Endometrial microvascular endothelial cells (primary cell): ENCODE results near the gene C16orf92. TPM values are rescaled to one million over a fixed set of nuclear protein-coding genes. Genes with fewer than 3 reads are reported as not detected.
"Not testable (repeated sequence)": the region's sequence is repeated elsewhere in the genome, so short reads cannot be mapped to it uniquely, and the experiment has no call there.

Source experiments
- in situ Hi-C: cut with HindIII; loops from 2 replicates; pipeline ENCODE4 v1.10.0; 2017; ENCODE audit warnings: low sequenced_read_pairs, low pct_unique_long_range_greater_than_20kb; ENCODE audit errors: inconsistent ontology term
- total RNA-seq: library from RNA; depleted of rRNA; stranded (reverse); fragments of >200 nt; gene quantifications from one replicate; pipeline ENCODE4 v1.2.3, GENCODE V29; 2015; ENCODE audit errors: inconsistent ontology term

The C16orf92 gene
- total RNA-seq, 1 donor from 2014 or later: not detected

GRCh38 chr16:30002614-30003346, 20.2 kb upstream of the C16orf92 start:
- in situ Hi-C loops: no loop called here

- in situ Hi-C loops: no loop called here
Observed at GRCh38 chr16:30003670-30004423, 19.2 kb upstream of the C16orf92 start.

GRCh38 chr16:30004424-30004776, 18.6 kb upstream of the C16orf92 start:
- in situ Hi-C loops: no loop called here

GRCh38 chr16:30004811-30005242, 18.2 kb upstream of the C16orf92 start:
- in situ Hi-C loops: no loop called here

GRCh38 chr16:30005341-30006094, 17.5 kb upstream of the C16orf92 start:
- in situ Hi-C loops: no loop called here

- in situ Hi-C loops: no loop called here
Observed at GRCh38 chr16:30006095-30006473, 16.9 kb upstream of the C16orf92 start.

GRCh38 chr16:30006659-30007377, 16.2 kb upstream of the C16orf92 start:
- in situ Hi-C loops: no loop called here

- in situ Hi-C loops: no loop called here
Observed at GRCh38 chr16:30007378-30007895, 15.6 kb upstream of the C16orf92 start.

- in situ Hi-C loops: no loop called here
Observed at GRCh38 chr16:30009085-30009862, 13.7 kb upstream of the C16orf92 start.

GRCh38 chr16:30009990-30010843, 12.8 kb upstream of the C16orf92 start:
- in situ Hi-C loops: no loop called here

GRCh38 chr16:30010844-30011713, 11.9 kb upstream of the C16orf92 start, which contains the start of gene DOC2A:
Gene DOC2A, minus strand, starts transcription at chr16:30011027. Its CDS starts 805 bp downstream, at chr16:30010222.
- in situ Hi-C loops: no loop called here

- in situ Hi-C loops: no loop called here
Observed at GRCh38 chr16:30011714-30012504, 11.1 kb upstream of the C16orf92 start.

- in situ Hi-C loops: not testable (repeated sequence)
Observed at GRCh38 chr16:30012598-30012997, 10.4 kb upstream of the C16orf92 start.

- in situ Hi-C loops: not testable (repeated sequence)
Observed at GRCh38 chr16:30015450-30015849, 7.5 kb upstream of the C16orf92 start.

- in situ Hi-C loops: no loop called here
Observed at GRCh38 chr16:30016555-30017276, 6.3 kb upstream of the C16orf92 start.
